ENCODE results near the gene TEAD1. TPM values are rescaled to one million over a fixed set of nuclear protein-coding genes. Genes with fewer than 3 reads are reported as not detected.

TEAD1 gene
- total RNA-seq, 4 donors from 2014 or later = 71.5 to 109 (median 88.5) TPM

DNA sequence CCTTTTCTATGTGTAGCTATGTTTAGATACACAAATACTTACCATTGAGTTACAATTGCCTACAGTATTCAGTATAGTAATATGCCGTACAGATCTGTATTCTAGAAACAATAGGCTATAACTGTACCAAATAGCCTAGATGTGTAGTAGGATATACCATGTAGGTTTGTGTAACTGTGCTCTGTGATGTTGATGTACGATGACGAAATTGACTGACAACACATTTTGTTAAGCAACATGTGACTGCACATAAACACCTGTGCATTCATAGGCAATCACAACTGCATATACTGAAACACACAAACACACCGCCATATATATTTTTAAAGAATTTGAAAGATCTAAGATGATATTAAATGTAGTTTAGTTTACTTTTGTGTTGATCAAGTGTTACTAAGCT is 60.4 kb downstream of the TEAD1 start:
- Histone ChIP-seq H3K4me1 (peaks cover 0 to 1% of the 10 kb centered on the region in 2 donors), H3K9me3 (no peaks in the 10 kb centered on the region), H3K27ac (no peak overlapping the region), H3K27me3 (no peaks in the 10 kb centered on the region), H3K4me3 (replicated peaks in 1 of 3) (no peak overlapping the region), H3K36me3 (no peaks in the 10 kb centered on the region)
- no peak for DNase-seq
- 96 to 97% methylated on average over 4 of the region's 4 CpGs for WGBS, 2 donors
- intact Hi-C loops (cut with DNase I) = no loop called here
- no peak for TF ChIP-seq CTCF (IDR thresholded peaks at IDR 0.05)
- TF ChIP-seq POLR2A (IDR thresholded peaks at IDR 0.05) = no peak

- intact Hi-C loops (cut with DNase I) = no loop called here
- H3K4me3 ChIP-seq (replicated peaks in 1 of 3) = no peak overlapping the region
- no peaks in the 10 kb centered on the region for H3K36me3 ChIP-seq
- no peaks in the 10 kb centered on the region for H3K27me3 ChIP-seq
- WGBS, 2 donors = 87 to 89% methylated on average over 7 of the region's 7 CpGs
- no peak overlapping the region for H3K27ac ChIP-seq
- no peak for DNase-seq
- H3K9me3 ChIP-seq = no peaks in the 10 kb centered on the region
- no peaks in the 10 kb centered on the region for H3K4me1 ChIP-seq
- TF ChIP-seq CTCF (IDR thresholded peaks at IDR 0.05) (no peak), POLR2A (IDR thresholded peaks at IDR 0.05) (no peak)
These were observed 61.0 kb downstream of the TEAD1 start for GRCh38 chr11:12735262-12735661.

DNA sequence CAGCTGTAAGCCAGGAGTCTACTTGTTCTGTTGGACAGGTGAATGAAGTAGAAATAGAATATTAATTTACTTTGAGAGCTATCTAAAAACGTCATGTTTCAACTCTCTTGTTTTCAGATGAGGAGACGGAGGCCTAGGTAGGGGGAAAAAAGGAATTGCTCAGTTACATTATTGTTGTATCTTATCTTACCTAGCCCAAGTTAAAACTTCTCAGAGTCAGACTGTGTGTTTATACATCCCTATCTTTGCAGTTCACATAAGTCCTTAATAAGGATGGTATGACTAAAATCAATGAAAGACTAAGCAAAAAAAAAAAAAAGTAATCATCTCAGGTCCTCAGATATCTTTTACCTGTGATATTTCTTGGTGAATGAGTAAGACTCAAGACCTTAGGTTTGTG is 62.8 kb downstream of the TEAD1 start:
- TF ChIP-seq CTCF (IDR thresholded peaks at IDR 0.05) (no peak), POLR2A (IDR thresholded peaks at IDR 0.05) (no peak)
- intact Hi-C loops (cut with DNase I) = no loop called here
- WGBS, 2 donors = 47 to 63% methylated on average over 2 of the region's 2 CpGs

GRCh38 chr11:12741671-12742216 is 67.5 kb downstream of the TEAD1 start:
- no peaks in the 10 kb centered on the region for H3K9me3 ChIP-seq
- WGBS, 2 donors = 13 to 44% methylated on average over 1 of the region's 1 CpG
- TF ChIP-seq CTCF (IDR thresholded peaks at IDR 0.05) = no peak
- TF ChIP-seq POLR2A (IDR thresholded peaks at IDR 0.05) = no peak
- intact Hi-C loops (cut with DNase I) = no loop called here
- H3K27ac ChIP-seq = peak overlapping the region in 2 of 3 donors; percentile 20 to 39
- peak in 1 of 2 donors; percentile 33 for DNase-seq
- no peaks in the 10 kb centered on the region for H3K27me3 ChIP-seq
- H3K4me1 ChIP-seq = peaks cover 34 to 36% of the 10 kb centered on the region in 2 donors
- H3K4me3 ChIP-seq (replicated peaks in 1 of 3) = no peak overlapping the region
- H3K36me3 ChIP-seq = no peaks in the 10 kb centered on the region

More for the DNA sequence above, 62.8 kb downstream of the TEAD1 start:
- no peak overlapping the region for H3K27ac ChIP-seq
- H3K36me3 ChIP-seq = no peaks in the 10 kb centered on the region
- DNase-seq = no peak
- no peaks in the 10 kb centered on the region for H3K9me3 ChIP-seq
- no peak overlapping the region for H3K4me3 ChIP-seq (replicated peaks in 1 of 3)
- H3K27me3 ChIP-seq = no peaks in the 10 kb centered on the region
- H3K4me1 ChIP-seq = peaks cover 0 to 7% of the 10 kb centered on the region in 2 donors

DNA sequence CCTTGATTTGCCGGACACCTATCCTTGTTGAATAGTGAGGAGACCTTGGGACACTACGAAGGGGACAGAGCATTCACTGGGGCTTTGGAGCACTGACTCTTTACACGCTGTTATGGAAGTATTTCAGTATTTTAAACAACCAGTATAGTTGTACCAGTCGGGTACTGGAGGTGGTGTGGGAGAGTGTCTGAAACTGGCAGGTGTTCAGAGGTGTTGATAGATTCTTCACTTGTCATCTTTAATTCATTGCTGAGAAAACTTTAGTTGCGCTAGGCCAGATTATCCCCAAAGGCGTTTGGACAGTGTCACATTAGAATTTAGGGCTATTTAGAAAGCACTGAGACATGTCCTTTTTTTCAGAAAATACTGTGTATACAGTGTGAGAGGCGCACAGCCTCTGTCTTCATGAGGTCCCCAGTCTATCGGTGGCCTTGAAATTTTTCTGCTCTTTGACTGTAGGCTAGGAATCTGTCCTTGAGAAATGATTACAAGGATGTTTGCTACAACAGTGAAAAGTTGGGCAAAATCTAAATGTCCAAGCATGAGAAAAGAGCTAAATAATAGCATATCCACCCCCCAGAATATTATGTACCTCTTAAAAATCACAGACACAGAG is 69.7 kb downstream of the TEAD1 start:
- no peaks in the 10 kb centered on the region for H3K9me3 ChIP-seq
- no peak for DNase-seq
- TF ChIP-seq CTCF (IDR thresholded peaks at IDR 0.05) (no peak), POLR2A (IDR thresholded peaks at IDR 0.05) (no peak)
- H3K36me3 ChIP-seq = no peaks in the 10 kb centered on the region
- 85 to 86% methylated on average over 8 of the region's 8 CpGs for WGBS, 2 donors
- intact Hi-C loops (cut with DNase I) = no loop called here
- peak overlapping the region; percentile 56 to 81 (median 75) for H3K27ac ChIP-seq
- no peaks in the 10 kb centered on the region for H3K27me3 ChIP-seq
- H3K4me1 ChIP-seq = peaks cover 37 to 45% of the 10 kb centered on the region in 2 donors
- H3K4me3 ChIP-seq (replicated peaks in 1 of 3) = no peak overlapping the region
